ENCODE data around the gene NDUFV1. TPM values are rescaled to one million over a fixed set of nuclear protein-coding genes. Genes with fewer than 3 reads are reported as not detected.

Gene NDUFV1
- total and polyA plus RNA-seq, 9 of the 15 experiments (the other 6 are each of a cell fraction or from before 2014, with no cell fraction given), result 10.8 to 423 (median 209) TPM

DNA sequence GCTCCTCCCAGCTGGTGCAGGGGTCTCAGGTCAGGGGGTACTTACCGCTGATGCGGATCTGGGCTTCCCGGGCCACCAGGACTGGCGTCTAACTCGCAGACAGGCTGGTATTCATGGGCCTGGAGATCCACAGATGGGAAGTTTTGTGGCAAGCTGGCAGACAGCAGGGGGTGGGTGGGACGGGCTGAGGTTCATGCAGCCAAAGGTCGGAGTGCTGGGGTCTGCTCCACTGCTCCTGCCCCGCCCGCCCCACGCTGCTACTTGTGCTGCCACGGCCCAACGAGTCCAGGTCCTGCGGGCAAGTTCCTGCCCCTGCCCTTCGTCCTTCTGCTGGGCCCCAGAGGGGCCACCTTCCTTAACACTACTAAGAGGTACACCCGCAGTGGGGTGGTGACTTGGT lies 40.7 kb downstream of the NDUFV1 start (continued):
- TF ChIP-seq, protein P1, sequence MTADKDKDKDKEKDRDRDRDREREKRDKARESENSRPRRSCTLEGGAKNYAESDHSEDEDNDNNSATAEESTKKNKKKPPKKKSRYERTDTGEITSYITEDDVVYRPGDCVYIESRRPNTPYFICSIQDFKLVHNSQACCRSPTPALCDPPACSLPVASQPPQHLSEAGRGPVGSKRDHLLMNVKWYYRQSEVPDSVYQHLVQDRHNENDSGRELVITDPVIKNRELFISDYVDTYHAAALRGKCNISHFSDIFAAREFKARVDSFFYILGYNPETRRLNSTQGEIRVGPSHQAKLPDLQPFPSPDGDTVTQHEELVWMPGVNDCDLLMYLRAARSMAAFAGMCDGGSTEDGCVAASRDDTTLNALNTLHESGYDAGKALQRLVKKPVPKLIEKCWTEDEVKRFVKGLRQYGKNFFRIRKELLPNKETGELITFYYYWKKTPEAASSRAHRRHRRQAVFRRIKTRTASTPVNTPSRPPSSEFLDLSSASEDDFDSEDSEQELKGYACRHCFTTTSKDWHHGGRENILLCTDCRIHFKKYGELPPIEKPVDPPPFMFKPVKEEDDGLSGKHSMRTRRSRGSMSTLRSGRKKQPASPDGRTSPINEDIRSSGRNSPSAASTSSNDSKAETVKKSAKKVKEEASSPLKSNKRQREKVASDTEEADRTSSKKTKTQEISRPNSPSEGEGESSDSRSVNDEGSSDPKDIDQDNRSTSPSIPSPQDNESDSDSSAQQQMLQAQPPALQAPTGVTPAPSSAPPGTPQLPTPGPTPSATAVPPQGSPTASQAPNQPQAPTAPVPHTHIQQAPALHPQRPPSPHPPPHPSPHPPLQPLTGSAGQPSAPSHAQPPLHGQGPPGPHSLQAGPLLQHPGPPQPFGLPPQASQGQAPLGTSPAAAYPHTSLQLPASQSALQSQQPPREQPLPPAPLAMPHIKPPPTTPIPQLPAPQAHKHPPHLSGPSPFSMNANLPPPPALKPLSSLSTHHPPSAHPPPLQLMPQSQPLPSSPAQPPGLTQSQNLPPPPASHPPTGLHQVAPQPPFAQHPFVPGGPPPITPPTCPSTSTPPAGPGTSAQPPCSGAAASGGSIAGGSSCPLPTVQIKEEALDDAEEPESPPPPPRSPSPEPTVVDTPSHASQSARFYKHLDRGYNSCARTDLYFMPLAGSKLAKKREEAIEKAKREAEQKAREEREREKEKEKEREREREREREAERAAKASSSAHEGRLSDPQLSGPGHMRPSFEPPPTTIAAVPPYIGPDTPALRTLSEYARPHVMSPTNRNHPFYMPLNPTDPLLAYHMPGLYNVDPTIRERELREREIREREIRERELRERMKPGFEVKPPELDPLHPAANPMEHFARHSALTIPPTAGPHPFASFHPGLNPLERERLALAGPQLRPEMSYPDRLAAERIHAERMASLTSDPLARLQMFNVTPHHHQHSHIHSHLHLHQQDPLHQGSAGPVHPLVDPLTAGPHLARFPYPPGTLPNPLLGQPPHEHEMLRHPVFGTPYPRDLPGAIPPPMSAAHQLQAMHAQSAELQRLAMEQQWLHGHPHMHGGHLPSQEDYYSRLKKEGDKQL (CRISPR knock-in tag; IDR thresholded peaks at IDR 0.05; ENCODE audit: borderline replicate concordance), result no peak
- TF ChIP-seq RB1 (IDR thresholded peaks at IDR 0.05; ENCODE audit: low read depth) (no peak), ZNF253 (CRISPR knock-in tag; conservative IDR thresholded peaks at IDR 0.05) (no peak), TCF3 (CRISPR knock-in tag; IDR thresholded peaks at IDR 0.05) (no peak), BRF1 (IDR thresholded peaks at IDR 0.05; ENCODE audit: borderline replicate concordance, extremely low read depth, insufficient read length) (no peak), ASH1L (IDR thresholded peaks at IDR 0.05; ENCODE audit: borderline replicate concordance, low read depth, partially characterized antibody) (no peak), CAMTA2 (CRISPR knock-in tag; conservative IDR thresholded peaks at IDR 0.05) (no peak), MBD2 (IDR thresholded peaks at IDR 0.05; ENCODE audit: borderline replicate concordance, low read depth) (no peak), GATA2 (CRISPR knock-in tag; IDR thresholded peaks at IDR 0.05) (no peak), ZZZ3 (IDR thresholded peaks at IDR 0.05) (no peak)
- TF ChIP-seq, protein P2, sequence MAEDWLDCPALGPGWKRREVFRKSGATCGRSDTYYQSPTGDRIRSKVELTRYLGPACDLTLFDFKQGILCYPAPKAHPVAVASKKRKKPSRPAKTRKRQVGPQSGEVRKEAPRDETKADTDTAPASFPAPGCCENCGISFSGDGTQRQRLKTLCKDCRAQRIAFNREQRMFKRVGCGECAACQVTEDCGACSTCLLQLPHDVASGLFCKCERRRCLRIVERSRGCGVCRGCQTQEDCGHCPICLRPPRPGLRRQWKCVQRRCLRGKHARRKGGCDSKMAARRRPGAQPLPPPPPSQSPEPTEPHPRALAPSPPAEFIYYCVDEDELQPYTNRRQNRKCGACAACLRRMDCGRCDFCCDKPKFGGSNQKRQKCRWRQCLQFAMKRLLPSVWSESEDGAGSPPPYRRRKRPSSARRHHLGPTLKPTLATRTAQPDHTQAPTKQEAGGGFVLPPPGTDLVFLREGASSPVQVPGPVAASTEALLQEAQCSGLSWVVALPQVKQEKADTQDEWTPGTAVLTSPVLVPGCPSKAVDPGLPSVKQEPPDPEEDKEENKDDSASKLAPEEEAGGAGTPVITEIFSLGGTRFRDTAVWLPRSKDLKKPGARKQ (CRISPR knock-in tag; IDR thresholded peaks at IDR 0.05), result no peak
- TF ChIP-seq, protein P3, sequence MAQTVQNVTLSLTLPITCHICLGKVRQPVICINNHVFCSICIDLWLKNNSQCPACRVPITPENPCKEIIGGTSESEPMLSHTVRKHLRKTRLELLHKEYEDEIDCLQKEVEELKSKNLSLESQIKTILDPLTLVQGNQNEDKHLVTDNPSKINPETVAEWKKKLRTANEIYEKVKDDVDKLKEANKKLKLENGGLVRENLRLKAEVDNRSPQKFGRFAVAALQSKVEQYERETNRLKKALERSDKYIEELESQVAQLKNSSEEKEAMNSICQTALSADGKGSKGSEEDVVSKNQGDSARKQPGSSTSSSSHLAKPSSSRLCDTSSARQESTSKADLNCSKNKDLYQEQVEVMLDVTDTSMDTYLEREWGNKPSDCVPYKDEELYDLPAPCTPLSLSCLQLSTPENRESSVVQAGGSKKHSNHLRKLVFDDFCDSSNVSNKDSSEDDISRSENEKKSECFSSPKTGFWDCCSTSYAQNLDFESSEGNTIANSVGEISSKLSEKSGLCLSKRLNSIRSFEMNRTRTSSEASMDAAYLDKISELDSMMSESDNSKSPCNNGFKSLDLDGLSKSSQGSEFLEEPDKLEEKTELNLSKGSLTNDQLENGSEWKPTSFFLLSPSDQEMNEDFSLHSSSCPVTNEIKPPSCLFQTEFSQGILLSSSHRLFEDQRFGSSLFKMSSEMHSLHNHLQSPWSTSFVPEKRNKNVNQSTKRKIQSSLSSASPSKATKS (CRISPR knock-in tag; IDR thresholded peaks at IDR 0.05), result no peak
- TF ChIP-seq, protein P4, sequence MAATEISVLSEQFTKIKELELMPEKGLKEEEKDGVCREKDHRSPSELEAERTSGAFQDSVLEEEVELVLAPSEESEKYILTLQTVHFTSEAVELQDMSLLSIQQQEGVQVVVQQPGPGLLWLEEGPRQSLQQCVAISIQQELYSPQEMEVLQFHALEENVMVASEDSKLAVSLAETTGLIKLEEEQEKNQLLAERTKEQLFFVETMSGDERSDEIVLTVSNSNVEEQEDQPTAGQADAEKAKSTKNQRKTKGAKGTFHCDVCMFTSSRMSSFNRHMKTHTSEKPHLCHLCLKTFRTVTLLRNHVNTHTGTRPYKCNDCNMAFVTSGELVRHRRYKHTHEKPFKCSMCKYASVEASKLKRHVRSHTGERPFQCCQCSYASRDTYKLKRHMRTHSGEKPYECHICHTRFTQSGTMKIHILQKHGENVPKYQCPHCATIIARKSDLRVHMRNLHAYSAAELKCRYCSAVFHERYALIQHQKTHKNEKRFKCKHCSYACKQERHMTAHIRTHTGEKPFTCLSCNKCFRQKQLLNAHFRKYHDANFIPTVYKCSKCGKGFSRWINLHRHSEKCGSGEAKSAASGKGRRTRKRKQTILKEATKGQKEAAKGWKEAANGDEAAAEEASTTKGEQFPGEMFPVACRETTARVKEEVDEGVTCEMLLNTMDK (IDR thresholded peaks at IDR 0.05; ENCODE audit: borderline replicate concordance, insufficient read depth, low read depth, low read length, poor library complexity, severe bottlenecking), result no peak
